GM23248 (cell line): ENCODE data around the gene UGT3A1. TPM values are rescaled to one million over a fixed set of nuclear protein-coding genes. Genes with fewer than 3 reads are reported as not detected.

Experiments used
- DNase-seq: peaks from one replicate; pipeline ENCODE4 v3.0.0-alpha.2; 2015
- H2AFZ ChIP-seq: fragments of 200-600 bp; sonication (generic); 2 replicates; pipeline ENCODE4 v1.6.1; 2016; ENCODE audit warnings: antibody characterized with exemption
- H3F3A ChIP-seq: fragments of 200-600 bp; sonication (generic); 2 replicates; pipeline ENCODE4 v1.6.1; 2016; ENCODE audit warnings: mild to moderate bottlenecking, antibody characterized with exemption, mixed run types; ENCODE audit not compliant: insufficient read depth
- H3K27ac ChIP-seq: fragments of 200-600 bp; sonication (generic); 2 replicates; pipeline ENCODE4 v1.5.1; 2016; ENCODE audit warnings: mild to moderate bottlenecking
- H3K27me3 ChIP-seq: fragments of 200-600 bp; sonication (generic); replicated peaks from 2 replicates; pipeline ENCODE4 v1.6.1; 2016; ENCODE audit warnings: mild to moderate bottlenecking; ENCODE audit not compliant: insufficient read depth
- H3K36me3 ChIP-seq: fragments of 200-600 bp; sonication (generic); 2 replicates; pipeline ENCODE4 v1.6.1; 2016; ENCODE audit warnings: low read depth, mild to moderate bottlenecking
- H3K4me1 ChIP-seq: fragments of 200-600 bp; sonication (generic); 2 replicates; pipeline ENCODE4 v1.6.1; 2016; ENCODE audit warnings: mild to moderate bottlenecking; ENCODE audit not compliant: insufficient read depth
- H3K4me2 ChIP-seq: fragments of 200-600 bp; sonication (generic); one replicate; pipeline ENCODE4 v1.6.1; 2016; ENCODE audit warnings: mild to moderate bottlenecking; ENCODE audit not compliant: unreplicated experiment
- H3K4me3 ChIP-seq: fragments of 200-600 bp; sonication (generic); 2 replicates; pipeline ENCODE4 v1.5.1; 2016; ENCODE audit warnings: mild to moderate bottlenecking
- H3K79me2 ChIP-seq: fragments of 200-600 bp; sonication (generic); 2 replicates; pipeline ENCODE4 v1.6.1; 2016; ENCODE audit warnings: mild to moderate bottlenecking; ENCODE audit not compliant: insufficient read depth
- H3K9ac ChIP-seq: fragments of 200-600 bp; sonication (generic); 2 replicates; pipeline ENCODE4 v1.6.1; 2016; ENCODE audit warnings: mild to moderate bottlenecking
- H3K9me2 ChIP-seq: fragments of 200-600 bp; sonication (generic); 2 replicates; pipeline ENCODE4 v1.6.1; 2016; ENCODE audit warnings: mixed run types, mild to moderate bottlenecking, moderate library complexity; ENCODE audit not compliant: insufficient read depth
- H3K9me3 ChIP-seq: fragments of 200-600 bp; sonication (generic); one replicate; pipeline ENCODE4 v1.6.1; 2017; ENCODE audit warnings: low read depth
- H4K20me1 ChIP-seq: fragments of 200-600 bp; sonication (generic); 2 replicates; pipeline ENCODE4 v1.6.0; 2016; ENCODE audit not compliant: insufficient read depth
- EZH2 ChIP-seq: fragments of 200-600 bp; sonication (generic); IDR thresholded peaks from 2 replicates; pipeline ENCODE4 v1.6.1; 2018; ENCODE audit warnings: antibody characterized with exemption, mild to moderate bottlenecking; ENCODE audit not compliant: insufficient read depth, poor library complexity, severe bottlenecking
- EZH2phosphoT487 ChIP-seq: fragments of 200-600 bp; sonication (generic); IDR thresholded peaks from 2 replicates; pipeline ENCODE4 v1.6.1; 2018; ENCODE audit warnings: antibody characterized with exemption, moderate library complexity, mild to moderate bottlenecking, low read depth; ENCODE audit not compliant: insufficient read depth
- WGBS, 2 experiments: methylation state at CpG; one replicate each; pipeline ENCODE4 v1.1.6; 2015 to 2017; ENCODE audit warnings: low lambda C conversion rate in 2 of 2, low coverage in 1 of 2; ENCODE audit errors: missing lambda C conversion rate in 2 of 2; 5-methylcytosine and 5-hydroxymethylcytosine counted together
- in situ Hi-C: fragments of 300-500 bp; cut with MboI; formaldehyde crosslinking; loops from 2 replicates; pipeline ENCODE4 v1.15.0; 2020
- polyA plus RNA-seq: library from polyadenylated mRNA; unstranded; fragments of >200 nt; fragmentation: Nextera tagmentation; extraction: Ambion mirVana; gene quantifications from 2 replicates; pipeline ENCODE4 v1.2.1, GENCODE V29; 2016
- total RNA-seq: library from RNA; depleted of rRNA; stranded (reverse); fragments of >200 nt; shearing (Covaris generic); gene quantifications from 2 replicates; pipeline ENCODE4 v1.2.3, GENCODE V29; 2014

UGT3A1 gene
- total and polyA plus RNA-seq, 2 experiments from 2014 or later, result not detected

GRCh38 chr5:35947085-35947484 lies 44.1 kb downstream of the UGT3A1 start:
- in situ Hi-C loops, result loop anchor here (25.0 kb wide), 1 partner anchor 735 kb away; no protein-coding TSS in a partner anchor

GRCh38 chr5:35939639-35940038 lies 51.6 kb downstream of the UGT3A1 start:
- Histone ChIP-seq H3K9me3 (no peaks in the 10 kb centered on the region), H3K9ac (no peak overlapping the region), H3K27ac (no peak overlapping the region), H3K4me1 (no peaks in the 10 kb centered on the region), H3K36me3 (no peaks in the 10 kb centered on the region), H3K27me3 (peaks cover 29% of the 10 kb centered on the region; the same call in 1 of the 2 replicates), H3K9me2 (no peaks in the 10 kb centered on the region), H3K4me2 (no peak overlapping the region), H3K79me2 (no peaks in the 10 kb centered on the region), H3K4me3 (no peak overlapping the region), H3F3A (no peaks in the 10 kb centered on the region), H2AFZ (no peak overlapping the region), H4K20me1 (no peaks in the 10 kb centered on the region; the same call in 1 of the 2 replicates)
- 47 to 51% methylated on average over 3 of the region's 3 CpGs for WGBS, 2 experiments
- no peak for TF ChIP-seq EZH2phosphoT487
- TF ChIP-seq EZH2, result no peak
- DNase-seq, result peak; percentile 19
- in situ Hi-C loops, result loop anchor here (25.0 kb wide), 1 partner anchor 727 kb away; no protein-coding TSS in a partner anchor

More at GRCh38 chr5:35947085-35947484, 44.1 kb downstream of the UGT3A1 start:
- no peaks in the 10 kb centered on the region for H3K36me3 ChIP-seq
- no peak overlapping the region for H2AFZ ChIP-seq
- no peak overlapping the region for H3K4me2 ChIP-seq
- H3K4me1 ChIP-seq, result no peaks in the 10 kb centered on the region
- no peak overlapping the region for H3K9ac ChIP-seq
- no peak overlapping the region for H3K4me3 ChIP-seq
- no peaks in the 10 kb centered on the region; the same call in 1 of the 2 replicates for H4K20me1 ChIP-seq
- TF ChIP-seq EZH2phosphoT487, result no peak
- no peak for TF ChIP-seq EZH2
- H3F3A ChIP-seq, result no peaks in the 10 kb centered on the region
- H3K9me3 ChIP-seq, result no peaks in the 10 kb centered on the region
- no peaks in the 10 kb centered on the region for H3K9me2 ChIP-seq
- peaks cover 23% of the 10 kb centered on the region for H3K27me3 ChIP-seq
- no peak for DNase-seq
- 57 to 62% methylated on average over 5 of the region's 5 CpGs for WGBS, 2 experiments
- H3K27ac ChIP-seq, result no peak overlapping the region
- no peaks in the 10 kb centered on the region for H3K79me2 ChIP-seq

GRCh38 chr5:35938568-35939227 lies 52.5 kb downstream of the UGT3A1 start, which contains the start of gene CAPSL:
Gene CAPSL, minus strand, starts transcription at chr5:35938622. Its CDS starts 17,502 bp downstream, at chr5:35921120.
- no peaks in the 10 kb centered on the region; the same call in 1 of the 2 replicates for H4K20me1 ChIP-seq
- WGBS, 2 experiments, result 65 to 66% methylated on average over 2 of the region's 2 CpGs
- DNase-seq, result peak; percentile 38
- no peak within 1 kb of the TSS for H3K27ac ChIP-seq
- no peak within 1 kb of the TSS for H2AFZ ChIP-seq
- H3K36me3 ChIP-seq, result no peaks in the 10 kb centered on the region
- H3K27me3 ChIP-seq, result peaks cover 36% of the 10 kb centered on the region; the same call in 1 of the 2 replicates
- in situ Hi-C loops, result loop anchor here (25.0 kb wide), 1 partner anchor 726 kb away; no protein-coding TSS in a partner anchor
- no peak for TF ChIP-seq EZH2phosphoT487
- TF ChIP-seq EZH2, result no peak
- H3K4me2 ChIP-seq, result no peak within 1 kb of the TSS
- H3K9ac ChIP-seq, result no peak within 1 kb of the TSS
- H3K4me3 ChIP-seq, result no peak within 1 kb of the TSS
- H3K4me1 ChIP-seq, result no peaks in the 10 kb centered on the region
- H3F3A ChIP-seq, result no peaks in the 10 kb centered on the region
- H3K9me3 ChIP-seq, result no peaks in the 10 kb centered on the region
- no peaks in the 10 kb centered on the region for H3K79me2 ChIP-seq
- no peaks in the 10 kb centered on the region for H3K9me2 ChIP-seq

- peaks cover 23% of the 10 kb centered on the region for H3F3A ChIP-seq
- no peak overlapping the region for H3K27ac ChIP-seq
- peak overlapping the region; percentile 46 for H3K4me2 ChIP-seq
- no peak for TF ChIP-seq EZH2phosphoT487
- no peak for TF ChIP-seq EZH2
- H2AFZ ChIP-seq, result peak overlapping the region; percentile 57
- no peaks in the 10 kb centered on the region for H3K9me2 ChIP-seq
- peaks cover 23% of the 10 kb centered on the region for H3K4me1 ChIP-seq
- H3K4me3 ChIP-seq, result peak overlapping the region; percentile 44
- peak; percentile 59 for DNase-seq
- no peaks in the 10 kb centered on the region for H3K36me3 ChIP-seq
- 24 to 25% methylated on average over 13 of the region's 13 CpGs for WGBS, 2 experiments
- in situ Hi-C loops, result loop anchor here (10.0 to 25.0 kb wide), 3 partner anchors 152 to 832 kb away; no protein-coding TSS in a partner anchor
- H3K27me3 ChIP-seq, result peaks cover 27% of the 10 kb centered on the region
- H3K79me2 ChIP-seq, result no peaks in the 10 kb centered on the region
- no peaks in the 10 kb centered on the region for H3K9me3 ChIP-seq
- H3K9ac ChIP-seq, result no peak overlapping the region
- H4K20me1 ChIP-seq, result no peaks in the 10 kb centered on the region
These were observed 64.7 kb downstream of the UGT3A1 start for GRCh38 chr5:35926389-35927051.
